ENCODE measurements around the gene SLC35A4.
"Not testable (repeated sequence)": the region's sequence is repeated elsewhere in the genome, so short reads cannot be mapped to it uniquely, and the experiment has no call there.

The SLC35A4 gene

GRCh38 chr5:140560227-140560626 lies 4.4 kb upstream of the SLC35A4 start:
- no peak for DNase-seq

- DNase-seq, result no peak
These were observed 2.7 kb upstream of the SLC35A4 start for GRCh38 chr5:140561753-140562523.

- no peak for DNase-seq
These were observed 1.0 kb upstream of the SLC35A4 start for GRCh38 chr5:140563596-140563995.

- DNase-seq, result no peak
These were observed 574 bp downstream of the SLC35A4 start for GRCh38 chr5:140565024-140565779.

- DNase-seq, result no peak
These were observed 1.1 kb downstream of the SLC35A4 start for GRCh38 chr5:140565780-140566095.

GRCh38 chr5:140566665-140567064 lies 2.0 kb downstream of the SLC35A4 start:
- no peak for DNase-seq

GRCh38 chr5:140567136-140567818 lies 2.6 kb downstream of the SLC35A4 start:
- no peak for DNase-seq

- no peak for DNase-seq
These were observed 3.2 kb downstream of the SLC35A4 start for GRCh38 chr5:140567871-140568270.

GRCh38 chr5:140568443-140569063 lies 3.9 kb downstream of the SLC35A4 start:
- no peak for DNase-seq

- no peak for DNase-seq
These were observed 4.6 kb downstream of the SLC35A4 start for GRCh38 chr5:140569197-140569596.

- DNase-seq, result no peak
These were observed 5.4 kb downstream of the SLC35A4 start for GRCh38 chr5:140570058-140570457.

- no peak for DNase-seq
These were observed 5.9 kb downstream of the SLC35A4 start for GRCh38 chr5:140570488-140570887.

GRCh38 chr5:140571105-140571504 lies 6.5 kb downstream of the SLC35A4 start:
- DNase-seq, result no peak

- no peak for DNase-seq
These were observed 9.1 kb downstream of the SLC35A4 start for GRCh38 chr5:140573683-140574082.

GRCh38 chr5:140574165-140574564 lies 9.5 kb downstream of the SLC35A4 start:
- DNase-seq, result no peak

- no peak for DNase-seq
These were observed 10.7 kb downstream of the SLC35A4 start for GRCh38 chr5:140575309-140575708.

- no peak for DNase-seq
These were observed 12.2 kb downstream of the SLC35A4 start for GRCh38 chr5:140576776-140577201.

GRCh38 chr5:140579188-140579747 lies 14.6 kb downstream of the SLC35A4 start:
- not testable (repeated sequence) for DNase-seq

- no peak for DNase-seq
These were observed 22.9 kb downstream of the SLC35A4 start for GRCh38 chr5:140587495-140587894.

- DNase-seq, result no peak
These were observed 23.9 kb downstream of the SLC35A4 start for GRCh38 chr5:140588311-140589070.

- no peak for DNase-seq
These were observed 26.2 kb downstream of the SLC35A4 start for GRCh38 chr5:140590861-140591260.

- DNase-seq, result no peak
These were observed 27.2 kb downstream of the SLC35A4 start for GRCh38 chr5:140591747-140592372.

Data from NCI-H146 (cell line).